Bladder microvascular endothelial cell (primary cell): ENCODE results near the gene MAP4. TPM values are rescaled to one million over a fixed set of nuclear protein-coding genes. Genes with fewer than 3 reads are reported as not detected.

Source experiments
- total RNA-seq: library from RNA; depleted of rRNA; stranded (reverse); fragments of >200 nt; gene quantifications from 2 replicates; pipeline ENCODE4 v1.2.3, GENCODE V29; 2014

Gene MAP4
- 52.6 and 120 TPM in 2 replicates for total RNA-seq

DNA sequence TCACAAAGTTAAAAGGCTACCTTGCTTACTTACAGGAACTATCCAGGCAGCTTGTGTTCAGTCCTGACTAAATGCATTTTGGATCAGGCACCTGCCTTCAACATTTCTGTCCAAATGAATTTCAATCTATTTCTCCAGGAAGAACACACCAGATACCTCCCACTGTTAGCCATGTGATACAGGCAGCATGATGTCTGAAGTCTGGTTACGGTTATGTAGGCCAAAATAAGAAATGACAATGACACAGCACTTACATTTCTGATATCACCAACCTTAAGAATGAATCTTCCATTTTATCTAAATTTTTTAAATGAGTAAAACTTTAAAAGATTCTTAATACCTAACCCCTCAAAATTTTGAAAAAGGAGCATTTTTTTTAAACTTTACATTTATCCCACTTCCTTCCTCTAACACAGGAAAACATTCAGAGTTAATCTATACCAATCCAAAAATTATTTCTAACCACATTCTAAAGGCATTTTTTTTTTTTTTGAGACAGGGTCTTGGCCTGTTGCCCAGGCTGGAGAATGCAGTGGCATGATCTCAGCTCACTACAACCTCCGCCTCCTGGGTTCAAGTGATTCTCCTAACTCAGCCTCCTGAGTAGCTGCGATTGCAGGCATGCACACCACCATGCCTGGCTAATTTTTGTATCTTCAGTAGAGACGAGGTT, at the start of gene MAP4:
Gene MAP4, minus strand, starts transcription at position 116 of the 673 bp plus-strand sequence. CDS start 17,556 bp downstream, outside the sequence.

GRCh38 chr3:47802734-47803479, 213.3 kb downstream of the MAP4 start, which contains the start of gene DHX30:
DHX30 (plus strand) TSS chr3:47803138; CDS start chr3:47810684, 7,546 bp downstream.

Other genes starting within 250 kb of the MAP4 start
- gene SMARCC1, start 234.5 kb downstream of the MAP4 start, total RNA-seq = 18.6 and 48.6 TPM in 2 replicates
- 47.1 and 90.8 TPM in 2 replicates for gene DHX30, start 213.3 kb downstream of the MAP4 start, total RNA-seq
- 10.8 and 11.6 TPM in 2 replicates for gene CDC25A, start 172.0 kb upstream of the MAP4 start, total RNA-seq
- not detected in 2 replicates for gene CAMP, start 207.1 kb upstream of the MAP4 start, total RNA-seq
- 1.3 and 5.5 TPM in 2 replicates for gene ZNF589, start 224.7 kb upstream of the MAP4 start, total RNA-seq